ENCODE results near the gene SLC22A23.

Gene SLC22A23

GRCh38 chr6:3471711-3472110 is 14.9 kb upstream of the SLC22A23 start:
- DNase-seq (ENCODE audit: low read depth in 1 of 2, low spot score in 1 of 2): no peak

GRCh38 chr6:3471286-3471685 is 14.4 kb upstream of the SLC22A23 start:
- DNase-seq (ENCODE audit: low read depth in 1 of 2, low spot score in 1 of 2): no peak

GRCh38 chr6:3468585-3468984 is 11.7 kb upstream of the SLC22A23 start:
- no peak for DNase-seq (ENCODE audit: low read depth in 1 of 2, low spot score in 1 of 2)

- no peak for DNase-seq (ENCODE audit: low read depth in 1 of 2, low spot score in 1 of 2)
These were observed 11.1 kb upstream of the SLC22A23 start for GRCh38 chr6:3467996-3468395.

GRCh38 chr6:3466488-3467219 is 9.8 kb upstream of the SLC22A23 start:
- DNase-seq (ENCODE audit: low read depth in 1 of 2, low spot score in 1 of 2): no peak

GRCh38 chr6:3460253-3460652 is 3.4 kb upstream of the SLC22A23 start:
- DNase-seq (ENCODE audit: low read depth in 1 of 2, low spot score in 1 of 2): no peak

GRCh38 chr6:3458706-3459421 is 2.0 kb upstream of the SLC22A23 start:
- no peak for DNase-seq (ENCODE audit: low read depth in 1 of 2, low spot score in 1 of 2)

- no peak for DNase-seq (ENCODE audit: low read depth in 1 of 2, low spot score in 1 of 2)
These were observed 1.1 kb upstream of the SLC22A23 start for GRCh38 chr6:3457710-3458602.

GRCh38 chr6:3456395-3456897 is 404 bp downstream of the SLC22A23 start:
- no peak for DNase-seq (ENCODE audit: low read depth in 1 of 2, low spot score in 1 of 2)

GRCh38 chr6:3455569-3456394 is 1.1 kb downstream of the SLC22A23 start:
- DNase-seq (ENCODE audit: low read depth in 1 of 2, low spot score in 1 of 2): no peak

- DNase-seq (ENCODE audit: low read depth in 1 of 2, low spot score in 1 of 2): peak in 1 of 2 donors; percentile 21
These were observed 1.7 kb downstream of the SLC22A23 start for GRCh38 chr6:3455147-3455568.

- DNase-seq (ENCODE audit: low read depth in 1 of 2, low spot score in 1 of 2): no peak
These were observed 2.4 kb downstream of the SLC22A23 start for GRCh38 chr6:3454273-3455010.

GRCh38 chr6:3453413-3454272 is 3.2 kb downstream of the SLC22A23 start:
- no peak for DNase-seq (ENCODE audit: low read depth in 1 of 2, low spot score in 1 of 2)

- no peak for DNase-seq (ENCODE audit: low read depth in 1 of 2, low spot score in 1 of 2)
These were observed 5.4 kb downstream of the SLC22A23 start for GRCh38 chr6:3451498-3451897.

GRCh38 chr6:3450888-3451287 is 6.0 kb downstream of the SLC22A23 start:
- no peak for DNase-seq (ENCODE audit: low read depth in 1 of 2, low spot score in 1 of 2)

- DNase-seq (ENCODE audit: low read depth in 1 of 2, low spot score in 1 of 2): no peak
These were observed 7.0 kb downstream of the SLC22A23 start for GRCh38 chr6:3449750-3450305.

- no peak for DNase-seq (ENCODE audit: low read depth in 1 of 2, low spot score in 1 of 2)
These were observed 7.5 kb downstream of the SLC22A23 start for GRCh38 chr6:3449321-3449720.

- no peak for DNase-seq (ENCODE audit: low read depth in 1 of 2, low spot score in 1 of 2)
These were observed 9.8 kb downstream of the SLC22A23 start for GRCh38 chr6:3447005-3447404.

GRCh38 chr6:3446184-3446583 is 10.7 kb downstream of the SLC22A23 start:
- DNase-seq (ENCODE audit: low read depth in 1 of 2, low spot score in 1 of 2): no peak
